Breast epithelium (tissue), 4 donors: ENCODE data around the gene FGFR3. TPM values are rescaled to one million over a fixed set of nuclear protein-coding genes. Genes with fewer than 3 reads are reported as not detected.

Experiments used
- DNase-seq, 2 donors: peaks; one replicate each; pipeline ENCODE4 v3.0.0-alpha.2; 2019; ENCODE audit warnings: low spot score in 2 of 2
- H3K27ac ChIP-seq, 2 donors: fragments of 200-600 bp; sonication (generic) in 1 of 2; one replicate each; pipeline ENCODE4 v1.5.1; 2016 to 2019; ENCODE audit warnings: mild to moderate bottlenecking in 1 of 2
- H3K27me3 ChIP-seq, 2 donors: fragments of 200-600 bp; sonication (generic) in 1 of 2; one replicate each; pipeline versions ENCODE4 v1.5.1 to v1.6.0; 2017 to 2019; ENCODE audit warnings: control low read depth in 1 of 2, mild to moderate bottlenecking in 1 of 2
- H3K36me3 ChIP-seq: fragments of 200-600 bp; one replicate; pipeline ENCODE4 v1.5.1; 2019
- H3K4me1 ChIP-seq, 2 donors: fragments of 200-600 bp; sonication (generic); one replicate each; pipeline ENCODE4 v1.5.1; 2016 to 2019; ENCODE audit warnings: control low read depth in 1 of 2
- H3K4me3 ChIP-seq, 3 donors: fragments of 200-600 bp; sonication (generic); 1 replicate in 2 of 3; 2 replicates in 1 of 3; pipeline ENCODE4 v1.5.1; 2016 to 2019; ENCODE audit warnings: mild to moderate bottlenecking in 3 of 3, moderate library complexity in 2 of 3
- H3K9me3 ChIP-seq, 2 donors: fragments of 200-600 bp; sonication (generic) in 1 of 2; one replicate each; pipeline ENCODE4 v1.5.1; 2016 to 2019; ENCODE audit warnings: control low read depth in 1 of 2
- CTCF ChIP-seq, 3 donors: fragments of 450-650 bp; IDR thresholded peaks; one replicate each; pipeline ENCODE4 v1.5.1; 2016 to 2017; ENCODE audit warnings: antibody characterized with exemption in 3 of 3, mild to moderate bottlenecking in 3 of 3, moderate library complexity in 3 of 3
- POLR2A ChIP-seq: fragments of 450-650 bp; IDR thresholded peaks from one replicate; pipeline ENCODE4 v1.6.1; 2016; ENCODE audit warnings: antibody characterized with exemption, mild to moderate bottlenecking, moderate library complexity
- POLR2AphosphoS5 ChIP-seq, 3 donors: sonication (generic); formaldehyde crosslinking; IDR thresholded peaks; one replicate each; pipeline ENCODE4 v1.6.1; 2017; ENCODE audit warnings: antibody characterized with exemption in 3 of 3
- intact Hi-C: fragments of 100-400 bp; cut with DNase I; formaldehyde crosslinking; loops from one replicate; pipeline ENCODE4 v1.15.1; 2023; ENCODE audit warnings: low total_unique reads
- total RNA-seq, 3 donors: library from RNA; depleted of rRNA; stranded (reverse); fragments of >200 nt; gene quantifications; one replicate each; pipeline ENCODE4 v1.1.0, GENCODE V29; 2016

The FGFR3 gene
- total RNA-seq, 3 donors from 2014 or later, result 0.80 to 3.5 (median 2.0) TPM

GRCh38 chr4:1765409-1766072 lies 27.6 kb upstream of the FGFR3 start:
- H3K4me1 ChIP-seq, result peaks cover 0 to 6% of the 10 kb centered on the region in 2 donors
- H3K27me3 ChIP-seq, result peaks cover 0 to 4% of the 10 kb centered on the region in 2 donors

DNA sequence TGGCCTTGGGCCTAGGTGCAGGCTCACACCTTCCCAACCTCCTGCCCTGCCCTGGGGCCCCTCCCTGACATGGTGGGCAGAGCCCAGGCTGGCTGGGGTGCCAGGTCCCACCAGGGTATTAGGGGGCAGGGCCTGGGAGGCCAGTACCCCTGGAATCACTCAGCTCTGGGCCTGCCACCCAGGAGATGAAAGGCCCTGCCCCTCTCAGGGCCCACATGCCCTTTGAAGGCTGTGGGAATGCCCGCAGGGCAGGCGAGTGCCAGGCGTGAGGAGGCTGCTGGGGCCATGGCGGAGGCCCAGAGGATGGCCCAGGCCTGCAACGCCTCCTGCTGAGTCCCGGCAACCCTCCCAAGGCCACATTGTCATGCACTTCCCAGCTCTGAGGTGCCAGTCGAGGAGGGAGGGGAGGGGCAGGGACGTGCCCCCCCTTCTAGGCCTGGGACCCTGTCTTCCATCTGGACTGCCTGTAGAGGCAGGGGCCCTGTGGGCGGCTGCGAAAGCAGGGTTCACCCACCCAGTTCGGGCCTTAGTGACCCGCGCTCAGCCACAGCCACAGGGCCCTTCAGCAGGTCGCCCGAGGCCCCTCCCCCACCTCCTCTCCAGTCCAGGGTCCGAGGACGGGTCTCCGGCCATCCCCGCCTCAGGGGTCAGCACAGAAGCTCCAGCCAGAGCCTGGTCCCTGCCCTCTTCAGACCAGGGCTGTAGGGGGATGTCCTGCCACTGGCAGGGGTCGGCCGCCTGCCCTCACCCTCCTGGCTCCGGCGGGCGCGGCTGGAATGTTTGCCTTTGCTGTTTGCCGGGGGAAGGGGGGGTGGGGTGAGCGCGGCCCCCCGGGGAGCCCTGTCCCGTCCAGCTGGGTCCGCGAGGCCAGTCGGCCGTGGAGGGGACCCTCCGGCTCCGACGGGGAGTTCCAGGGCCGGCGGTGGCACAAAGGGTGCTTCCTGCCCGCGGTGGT lies 26.7 kb upstream of the FGFR3 start:
- peaks cover 0 to 6% of the 10 kb centered on the region in 2 donors for H3K4me1 ChIP-seq
- intact Hi-C loops, result loop anchor here (1.0 kb wide), 1 partner anchor 20 kb away; no protein-coding TSS in a partner anchor
- no peak for TF ChIP-seq POLR2A
- no peak for TF ChIP-seq POLR2AphosphoS5 (IDR thresholded peaks at IDR 0.05)
- no peak for TF ChIP-seq CTCF (IDR thresholded peaks at IDR 0.05)
- no peak overlapping the region for H3K27ac ChIP-seq
- H3K36me3 ChIP-seq, result no peaks in the 10 kb centered on the region
- peaks cover 0 to 4% of the 10 kb centered on the region in 2 donors for H3K27me3 ChIP-seq
- no peak for DNase-seq
- H3K9me3 ChIP-seq, result no peaks in the 10 kb centered on the region
- H3K4me3 ChIP-seq, result peak overlapping the region; percentile 32 to 77 (median 52)

More at GRCh38 chr4:1765409-1766072, 27.6 kb upstream of the FGFR3 start:
- no peaks in the 10 kb centered on the region for H3K36me3 ChIP-seq
- no peak overlapping the region for H3K27ac ChIP-seq
- no peak for DNase-seq
- H3K4me3 ChIP-seq, result no peak overlapping the region
- no peak for TF ChIP-seq POLR2A
- no peak for TF ChIP-seq POLR2AphosphoS5 (IDR thresholded peaks at IDR 0.05)
- no peak for TF ChIP-seq CTCF (IDR thresholded peaks at IDR 0.05)
- no peaks in the 10 kb centered on the region for H3K9me3 ChIP-seq
- intact Hi-C loops, result no loop called here

DNA sequence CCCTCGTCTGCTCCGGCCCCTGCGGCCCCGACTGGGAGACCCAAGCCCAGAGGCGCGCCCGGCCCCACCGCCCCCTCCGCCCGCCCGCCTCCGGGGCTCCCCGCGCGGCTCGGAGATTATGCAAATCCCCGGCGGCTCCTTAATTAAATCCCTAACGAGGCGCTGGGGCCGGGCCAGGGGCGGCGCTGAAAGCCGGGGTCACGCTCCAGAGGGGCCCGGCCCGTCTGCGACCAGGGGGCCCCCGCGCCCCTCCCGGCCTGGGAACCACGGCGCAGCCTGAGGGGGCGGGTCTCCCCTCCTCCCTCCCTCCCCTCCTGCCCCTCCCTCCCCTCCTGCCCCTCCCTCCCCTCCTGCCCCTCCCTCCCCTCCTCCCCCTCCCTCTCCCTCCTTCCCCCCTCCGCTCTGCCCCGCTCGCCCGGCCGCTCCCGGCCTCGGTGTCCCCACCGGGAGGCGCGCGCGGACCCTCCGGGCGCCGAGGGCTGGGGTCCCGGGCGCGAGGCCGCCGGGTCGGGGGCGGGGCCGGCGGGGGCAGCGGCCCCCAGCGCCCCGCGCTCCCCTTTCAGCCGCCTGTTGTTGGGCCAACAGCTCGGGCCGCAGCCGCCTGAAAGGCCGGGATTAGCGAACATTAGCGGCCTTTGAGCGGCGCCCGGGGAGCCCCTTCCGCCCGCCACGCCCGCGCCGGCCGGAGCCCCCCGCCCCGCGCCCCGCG lies 25.9 kb upstream of the FGFR3 start:
- no peaks in the 10 kb centered on the region for H3K9me3 ChIP-seq

DNA sequence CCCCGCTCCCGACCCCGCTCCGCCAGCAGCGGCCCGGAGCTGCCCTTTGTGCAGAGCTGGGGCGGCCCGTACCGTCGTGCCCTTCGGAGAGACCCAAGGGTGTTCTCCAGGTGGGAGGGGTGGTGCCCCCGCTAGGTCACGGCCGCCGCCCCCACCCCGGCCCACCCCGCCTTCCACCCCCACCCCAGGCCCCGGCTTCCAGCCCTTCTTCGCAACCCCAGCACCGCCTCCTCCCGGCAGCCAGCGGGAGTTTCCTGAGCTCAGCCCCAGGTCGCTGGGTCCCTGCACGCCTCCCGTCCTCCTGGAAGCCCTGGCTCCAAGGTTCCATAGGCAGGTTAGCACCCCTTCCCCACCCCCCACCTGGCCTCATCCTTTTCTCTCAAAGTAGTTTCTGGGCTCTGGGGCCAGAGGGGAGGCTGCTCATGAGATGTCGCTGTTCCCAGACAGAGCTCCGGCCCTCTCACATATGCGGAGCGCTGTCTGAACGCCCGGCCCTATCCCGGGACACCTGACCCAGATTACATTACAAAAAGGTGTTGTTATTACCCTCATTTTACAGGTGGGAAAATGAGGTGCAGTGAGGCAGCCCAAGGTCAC lies 25.2 kb upstream of the FGFR3 start:
- peaks cover 0 to 6% of the 10 kb centered on the region in 2 donors for H3K4me1 ChIP-seq
- TF ChIP-seq CTCF (IDR thresholded peaks at IDR 0.05), result no peak
- TF ChIP-seq POLR2AphosphoS5 (IDR thresholded peaks at IDR 0.05), result no peak
- no peak for TF ChIP-seq POLR2A
- intact Hi-C loops, result loop anchor here (1.0 kb wide), 1 partner anchor 18 kb away; no protein-coding TSS in a partner anchor
- no peak overlapping the region for H3K27ac ChIP-seq
- H3K36me3 ChIP-seq, result no peaks in the 10 kb centered on the region
- peak overlapping the region; percentile 32 to 77 (median 52) for H3K4me3 ChIP-seq
- H3K27me3 ChIP-seq, result peaks cover 0 to 4% of the 10 kb centered on the region in 2 donors
- no peak for DNase-seq
- no peaks in the 10 kb centered on the region for H3K9me3 ChIP-seq

More for the DNA sequence above, 25.9 kb upstream of the FGFR3 start:
- DNase-seq, result no peak
- H3K27ac ChIP-seq, result no peak overlapping the region
- H3K4me3 ChIP-seq, result peak overlapping the region; percentile 32 to 77 (median 52)
- H3K4me1 ChIP-seq, result peaks cover 0 to 6% of the 10 kb centered on the region in 2 donors
- intact Hi-C loops, result loop anchor here (1.0 kb wide), 1 partner anchor 19 kb away; no protein-coding TSS in a partner anchor
- H3K27me3 ChIP-seq, result peaks cover 0 to 4% of the 10 kb centered on the region in 2 donors
- TF ChIP-seq POLR2A (no peak), POLR2AphosphoS5 (IDR thresholded peaks at IDR 0.05) (no peak), CTCF (IDR thresholded peaks at IDR 0.05) (no peak)
- H3K36me3 ChIP-seq, result no peaks in the 10 kb centered on the region
